Measurements from ENCODE around the gene SF3A1.

DNA sequence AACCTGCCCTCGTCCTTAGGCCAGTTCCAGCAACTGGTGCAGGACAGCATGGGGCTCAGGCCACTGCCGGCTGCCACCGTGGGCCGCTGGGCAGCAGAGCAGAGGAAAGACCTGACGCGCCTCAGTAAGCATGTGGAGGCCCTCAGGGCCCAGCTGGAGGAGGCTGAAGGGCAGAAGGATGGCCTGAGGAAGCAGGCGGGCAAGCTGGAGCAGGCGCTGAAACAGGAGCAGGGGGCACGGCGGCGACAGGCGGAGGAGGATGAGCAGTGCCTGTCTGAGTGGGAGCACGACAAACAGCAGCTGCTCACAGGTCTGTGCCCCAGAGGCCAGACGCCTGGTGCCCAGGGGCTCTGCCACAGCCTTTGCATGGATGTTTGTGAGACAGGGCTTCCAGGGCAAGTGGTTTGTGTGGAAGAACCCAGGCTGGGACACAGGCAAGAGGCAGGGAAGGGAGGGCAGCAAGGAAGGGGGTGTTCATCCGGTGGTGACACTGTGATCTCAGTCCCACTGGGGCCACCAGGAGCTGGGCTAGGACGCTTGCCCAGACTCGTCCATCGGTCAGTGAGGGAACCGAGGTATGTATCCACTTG lies 14.0 kb upstream of the SF3A1 start:
- TF ChIP-seq POLR2A (IDR thresholded peaks at IDR 0.05; ENCODE audit: low read depth, low read length) (no peak), POLR2AphosphoS5 (IDR thresholded peaks at IDR 0.05; ENCODE audit: low read depth, low read length) (no peak), TAF1 (IDR thresholded peaks at IDR 0.05; ENCODE audit: low read depth, low read length) (no peak)
